ENCODE results near the gene RBPJ.

GRCh38 chr4:26303008-26303407 lies 17.8 kb upstream of the RBPJ start:
- TF ChIP-seq EZH2 (IDR thresholded peaks at IDR 0.05; ENCODE audit: borderline replicate concordance, insufficient read depth, low read length, poor library complexity, severe bottlenecking): no peak
- TF ChIP-seq CTCF (IDR thresholded peaks at IDR 0.05; ENCODE audit: poor library complexity, severe bottlenecking): no peak
- no peak for TF ChIP-seq RAD21 (conservative IDR thresholded peaks at IDR 0.05)
- no peak for TF ChIP-seq EP300 (conservative IDR thresholded peaks at IDR 0.05; ENCODE audit: poor library complexity, severe bottlenecking)
- TF ChIP-seq POLR2AphosphoS5 (IDR thresholded peaks at IDR 0.05): no peak

Measured in neural cell (in vitro differentiated cells).